H9 (cell line): ENCODE measurements around the gene B3GNT2. TPM values are rescaled to one million over a fixed set of nuclear protein-coding genes. Genes with fewer than 3 reads are reported as not detected.

Experiments used
- DNase-seq: peaks from one replicate; pipeline ENCODE4 v3.0.0-alpha.2; 2017
- H2AFZ ChIP-seq: one replicate; pipeline ENCODE4 v1.6.1; 2013; ENCODE audit warnings: mild to moderate bottlenecking, low read length, control low read depth, moderate library complexity
- H2AK5ac ChIP-seq: 2 replicates; pipeline ENCODE4 v1.6.1; 2013; ENCODE audit warnings: low read length, control low read depth, mixed read lengths; ENCODE audit not compliant: insufficient read length
- H2BK120ac ChIP-seq: one replicate; pipeline ENCODE4 v1.6.1; 2013; ENCODE audit warnings: low read depth, mild to moderate bottlenecking, low read length, control low read depth, inconsistent platforms; ENCODE audit not compliant: poor library complexity, severe bottlenecking
- H2BK12ac ChIP-seq: 2 replicates; pipeline ENCODE4 v1.6.1; 2013; ENCODE audit warnings: low read length, control low read depth, mixed read lengths, low read depth; ENCODE audit not compliant: insufficient read length
- H2BK15ac ChIP-seq: 2 replicates; pipeline ENCODE4 v1.6.1; 2013; ENCODE audit warnings: low read depth, low read length, control low read depth
- H2BK20ac ChIP-seq: one replicate; pipeline ENCODE4 v1.6.1; 2013; ENCODE audit warnings: low read depth, mild to moderate bottlenecking, low read length, control low read depth, inconsistent platforms; ENCODE audit not compliant: poor library complexity, severe bottlenecking
- H2BK5ac ChIP-seq: 2 replicates; pipeline ENCODE4 v1.6.1; 2013; ENCODE audit warnings: low read length, control low read depth, mixed read lengths; ENCODE audit not compliant: insufficient read length
- H3K14ac ChIP-seq: 2 replicates; pipeline ENCODE4 v1.6.1; 2013; ENCODE audit warnings: low read length, control low read depth; ENCODE audit not compliant: insufficient read depth
- H3K18ac ChIP-seq: 2 replicates; pipeline ENCODE4 v1.6.1; 2013; ENCODE audit warnings: low read depth, mild to moderate bottlenecking, mixed read lengths, low read length, control low read depth; ENCODE audit not compliant: insufficient read length
- H3K23ac ChIP-seq: 2 replicates; pipeline ENCODE4 v1.6.1; 2013; ENCODE audit warnings: low read length, control low read depth, mixed read lengths, low read depth; ENCODE audit not compliant: insufficient read length
- H3K23me2 ChIP-seq: 2 replicates; pipeline ENCODE4 v1.6.1; 2013; ENCODE audit warnings: low read depth, mild to moderate bottlenecking, mixed read lengths, low read length, control low read depth; ENCODE audit not compliant: insufficient read length, poor library complexity, severe bottlenecking
- H3K27ac ChIP-seq: 2 replicates; pipeline ENCODE4 v1.5.1; 2013; ENCODE audit warnings: low read length, control low read depth, mixed read lengths, low read depth; ENCODE audit not compliant: insufficient read length
- H3K27me3 ChIP-seq: 2 replicates; pipeline ENCODE4 v1.6.1; 2013; ENCODE audit warnings: low read length, control low read depth, inconsistent platforms; ENCODE audit not compliant: insufficient read depth
- H3K4ac ChIP-seq: 2 replicates; pipeline ENCODE4 v1.6.1; 2013; ENCODE audit warnings: low read depth, mild to moderate bottlenecking, control low read depth, inconsistent platforms, low read length, moderate library complexity
- H3K4me1 ChIP-seq: 2 replicates; pipeline ENCODE4 v1.6.1; 2013; ENCODE audit warnings: low read length, control low read depth, inconsistent platforms; ENCODE audit not compliant: insufficient read depth
- H3K4me2 ChIP-seq: 2 replicates; pipeline ENCODE4 v1.6.1; 2013; ENCODE audit warnings: low read length, control low read depth, mixed read lengths; ENCODE audit not compliant: insufficient read length, insufficient read depth
- H3K56ac ChIP-seq: 2 replicates; pipeline ENCODE4 v1.6.1; 2013; ENCODE audit warnings: low read depth, mild to moderate bottlenecking, mixed read lengths, low read length, control low read depth; ENCODE audit not compliant: insufficient read length
- H3K79me1 ChIP-seq: 2 replicates; pipeline ENCODE4 v1.6.1; 2013; ENCODE audit warnings: low read depth, mild to moderate bottlenecking, moderate library complexity, low read length, control low read depth, inconsistent platforms; ENCODE audit not compliant: insufficient read depth, poor library complexity, severe bottlenecking
- H3K79me2 ChIP-seq: 2 replicates; pipeline ENCODE4 v1.6.1; 2013; ENCODE audit warnings: low read length, control low read depth, inconsistent platforms; ENCODE audit not compliant: insufficient read depth
- H3K9ac ChIP-seq: 2 replicates; pipeline ENCODE4 v1.6.1; 2013; ENCODE audit warnings: low read length, control low read depth, mixed read lengths; ENCODE audit not compliant: insufficient read length; ENCODE audit errors: extremely low read depth
- H3K9me3 ChIP-seq: one replicate; pipeline ENCODE4 v1.6.1; 2013; ENCODE audit warnings: low read depth, low read length, inconsistent platforms; ENCODE audit not compliant: control insufficient read depth
- H3T11ph ChIP-seq: one replicate; pipeline ENCODE4 v1.6.1; 2013; ENCODE audit warnings: mild to moderate bottlenecking, low read length, control low read depth, inconsistent platforms
- H4K20me1 ChIP-seq: one replicate; pipeline ENCODE4 v1.6.1; 2013; ENCODE audit not compliant: control insufficient read depth, insufficient read length, insufficient read depth
- H4K5ac ChIP-seq: 2 replicates; pipeline ENCODE4 v1.6.1; 2013; ENCODE audit warnings: low read depth, mild to moderate bottlenecking, mixed read lengths, low read length, control low read depth; ENCODE audit not compliant: insufficient read length
- H4K8ac ChIP-seq: replicated peaks from 2 replicates; pipeline ENCODE4 v1.6.1; 2013; ENCODE audit warnings: low read length, control low read depth, mixed read lengths, low read depth; ENCODE audit not compliant: insufficient read length
- H4K91ac ChIP-seq: 2 replicates; pipeline ENCODE4 v1.6.1; 2013; ENCODE audit warnings: low read depth, mild to moderate bottlenecking, moderate library complexity, mixed read lengths, low read length, control low read depth; ENCODE audit not compliant: insufficient read length
- H3K27ac Mint-ChIP-seq, 3 experiments: 2 replicates in 2 of 3; 3 replicates in 1 of 3; pipeline ENCODE4 v1.8.0; 2020 to 2021; ENCODE audit warnings: mixed read lengths in 3 of 3, mild to moderate bottlenecking in 1 of 3, moderate library complexity in 1 of 3
- H3K27me3 Mint-ChIP-seq: 2 replicates; pipeline ENCODE4 v1.8.0; 2021; ENCODE audit warnings: low read depth, mild to moderate bottlenecking, moderate library complexity, mixed read lengths
- H3K36me3 Mint-ChIP-seq, 3 experiments: 2 replicates in 2 of 3; 3 replicates in 1 of 3; pipeline ENCODE4 v1.8.0; 2020 to 2021; ENCODE audit warnings: low read depth in 3 of 3, mixed read lengths in 3 of 3; ENCODE audit not compliant: insufficient read depth in 1 of 3
- H3K4me1 Mint-ChIP-seq, 2 experiments: 2 replicates each; pipeline ENCODE4 v1.8.0; 2020; ENCODE audit warnings: mixed read lengths in 2 of 2
- H3K4me3 Mint-ChIP-seq, 2 experiments: 2 replicates in 1 of 2; 3 replicates in 1 of 2; pipeline ENCODE4 v1.8.0; 2020 to 2021; ENCODE audit warnings: mild to moderate bottlenecking in 2 of 2, mixed read lengths in 2 of 2, moderate library complexity in 1 of 2
- H3K9me3 Mint-ChIP-seq, 2 experiments: 2 replicates in 1 of 2; 3 replicates in 1 of 2; pipeline ENCODE4 v1.8.0; 2020; ENCODE audit warnings: mild to moderate bottlenecking in 2 of 2, mixed read lengths in 2 of 2, moderate library complexity in 1 of 2
- WGBS: extraction: QIAGEN DNeasy Blood & Tissue Kit; methylation state at CpG from one replicate; pipeline ENCODE4 v1.1.7; 2013; ENCODE audit warnings: missing lambda C conversion rate, low lambda C conversion rate, mixed read lengths; ENCODE audit not compliant: insufficient read length; ENCODE audit errors: extremely low coverage; 5-methylcytosine and 5-hydroxymethylcytosine counted together
- total RNA-seq: library from RNA; stranded (reverse); gene quantifications from 2 replicates; pipeline ENCODE4 v1.2.1, GENCODE V29; 2021
- TF ChIP-seq, protein P1 (sequence below): fragments of 200-600 bp; sonication (generic); conservative IDR thresholded peaks from 3 replicates; pipeline ENCODE4 v1.8.0; 2021; ENCODE audit warnings: antibody characterized with exemption, mild to moderate bottlenecking

Gene B3GNT2
- total RNA-seq, 1 experiment from 2014 or later: 55.3 TPM

DNA sequence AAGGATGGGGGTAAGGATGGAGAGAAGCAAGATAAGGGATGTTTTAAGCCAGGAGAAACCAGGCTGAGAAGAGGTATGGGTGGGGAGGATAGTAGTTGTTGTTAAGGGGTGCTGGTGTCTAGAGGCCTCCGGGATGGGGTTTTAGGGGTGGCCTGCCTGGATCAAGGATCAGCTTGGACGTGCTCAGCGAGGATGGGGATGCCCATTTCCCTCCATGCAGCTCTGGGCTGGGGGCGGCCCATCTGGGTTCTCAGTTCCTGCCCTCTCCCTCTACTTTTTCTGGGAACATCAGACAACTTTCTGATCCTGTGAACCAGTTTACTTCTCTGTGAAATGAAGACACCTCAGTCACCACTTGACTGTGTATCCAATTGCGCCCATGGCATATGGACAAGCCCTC is 10.1 kb downstream of the B3GNT2 start:
- no peak overlapping the region for H3K18ac ChIP-seq
- no peak overlapping the region for H3K4me2 ChIP-seq
- Mint-ChIP-seq H3K27me3 (no peaks in the 10 kb centered on the region), H3K27ac (peak overlapping the region in 1 of 3 experiments; percentile 62; a peak in 3 of 7 replicates), H3K4me1 (peaks cover 80 to 84% of the 10 kb centered on the region in 2 experiments), H3K4me3 (no peak overlapping the region), H3K36me3 (peaks cover 0 to 2% (median 2%) of the 10 kb centered on the region in 3 experiments; a peak in 3 of 7 replicates), H3K9me3 (no peaks in the 10 kb centered on the region)
- no peak overlapping the region for H3T11ph ChIP-seq
- no peak overlapping the region for H4K91ac ChIP-seq
- no peaks in the 10 kb centered on the region for H4K20me1 ChIP-seq
- no peak overlapping the region for H3K14ac ChIP-seq
- TF ChIP-seq, protein P1, sequence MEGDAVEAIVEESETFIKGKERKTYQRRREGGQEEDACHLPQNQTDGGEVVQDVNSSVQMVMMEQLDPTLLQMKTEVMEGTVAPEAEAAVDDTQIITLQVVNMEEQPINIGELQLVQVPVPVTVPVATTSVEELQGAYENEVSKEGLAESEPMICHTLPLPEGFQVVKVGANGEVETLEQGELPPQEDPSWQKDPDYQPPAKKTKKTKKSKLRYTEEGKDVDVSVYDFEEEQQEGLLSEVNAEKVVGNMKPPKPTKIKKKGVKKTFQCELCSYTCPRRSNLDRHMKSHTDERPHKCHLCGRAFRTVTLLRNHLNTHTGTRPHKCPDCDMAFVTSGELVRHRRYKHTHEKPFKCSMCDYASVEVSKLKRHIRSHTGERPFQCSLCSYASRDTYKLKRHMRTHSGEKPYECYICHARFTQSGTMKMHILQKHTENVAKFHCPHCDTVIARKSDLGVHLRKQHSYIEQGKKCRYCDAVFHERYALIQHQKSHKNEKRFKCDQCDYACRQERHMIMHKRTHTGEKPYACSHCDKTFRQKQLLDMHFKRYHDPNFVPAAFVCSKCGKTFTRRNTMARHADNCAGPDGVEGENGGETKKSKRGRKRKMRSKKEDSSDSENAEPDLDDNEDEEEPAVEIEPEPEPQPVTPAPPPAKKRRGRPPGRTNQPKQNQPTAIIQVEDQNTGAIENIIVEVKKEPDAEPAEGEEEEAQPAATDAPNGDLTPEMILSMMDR: no peak
- no peak overlapping the region for H3K23ac ChIP-seq
- H4K8ac ChIP-seq: no peak overlapping the region
- no peak overlapping the region for H3K9ac ChIP-seq
- H3K27ac ChIP-seq: no peak overlapping the region
- H3K56ac ChIP-seq: no peak overlapping the region
- no peak overlapping the region for H2AFZ ChIP-seq
- no peak overlapping the region for H2BK5ac ChIP-seq
- no peaks in the 10 kb centered on the region for H3K9me3 ChIP-seq
- no peak overlapping the region for H2BK120ac ChIP-seq
- H2AK5ac ChIP-seq: no peak overlapping the region
- peaks cover 75% of the 10 kb centered on the region; the same call in 1 of the 2 replicates for H3K79me2 ChIP-seq
- no peak overlapping the region for H2BK20ac ChIP-seq
- peaks cover 9% of the 10 kb centered on the region; the same call in 1 of the 2 replicates for H3K4me1 ChIP-seq
- H3K23me2 ChIP-seq: no peaks in the 10 kb centered on the region
- H3K4ac ChIP-seq: no peak overlapping the region
- no peak overlapping the region for H4K5ac ChIP-seq
- peaks cover 3% of the 10 kb centered on the region for H3K79me1 ChIP-seq
- H2BK15ac ChIP-seq: no peak overlapping the region
- DNase-seq: no peak
- H2BK12ac ChIP-seq: no peak overlapping the region
- H3K27me3 ChIP-seq: no peaks in the 10 kb centered on the region
- WGBS: no CpG with 5 or more reads among the region's 5 CpGs
